Activated CD8-positive, alpha-beta T cell treated with anti-CD3 and anti-CD28 coated beads for 36 hours (primary cell): ENCODE results near the gene PPP1R13B. TPM values are rescaled to one million over a fixed set of nuclear protein-coding genes. Genes with fewer than 3 reads are reported as not detected.

ENCODE experiments used
- ATAC-seq: fragments of 200-7000 bp; cut with Tn5 transposase; one replicate; pipeline ENCODE4 v1.10.0; 2021; ENCODE audit warnings: mild to moderate bottlenecking, moderate library complexity
- CTCF ChIA-PET: fragments of 350-600 bp; sonication (Branson Sonifier 250); formaldehyde crosslinking; loops from one replicate; lab custom pipeline; 2021; ENCODE audit warnings: antibody characterized with exemption; lab: Charles Lee
- POLR2A ChIA-PET: fragments of 350-600 bp; sonication (Branson Sonifier 250); formaldehyde crosslinking; loops from one replicate; lab custom pipeline; 2021; ENCODE audit warnings: antibody characterized with exemption; lab: Charles Lee
- DNase-seq: peaks from one replicate; pipeline ENCODE4 v3.0.0-alpha.2; 2020
- H3K27ac Mint-ChIP-seq: one replicate; pipeline ENCODE4 v1.8.0; 2021; ENCODE audit warnings: mild to moderate bottlenecking, mixed read lengths
- H3K27me3 Mint-ChIP-seq: one replicate; pipeline ENCODE4 v1.8.0; 2021; ENCODE audit warnings: mixed read lengths
- H3K36me3 Mint-ChIP-seq: one replicate; pipeline ENCODE4 v1.8.0; 2021; ENCODE audit warnings: low read depth, mixed read lengths
- H3K4me1 Mint-ChIP-seq: one replicate; pipeline ENCODE4 v1.8.0; 2021; ENCODE audit warnings: low read depth, mixed read lengths
- H3K4me3 Mint-ChIP-seq: one replicate; pipeline ENCODE4 v1.8.0; 2021; ENCODE audit warnings: mild to moderate bottlenecking, moderate library complexity, mixed read lengths
- H3K9me3 Mint-ChIP-seq: one replicate; pipeline ENCODE4 v1.8.0; 2021; ENCODE audit warnings: mixed read lengths
- CTCF ChIP-seq: fragments of 200-600 bp; IDR thresholded peaks from one replicate; pipeline ENCODE4 v1.8.0; 2022; ENCODE audit warnings: antibody characterized with exemption, mild to moderate bottlenecking
- intact Hi-C: fragments of 100-400 bp; cut with micrococcal nuclease; formaldehyde crosslinking; loops from one replicate; pipeline ENCODE4 v1.10.0; 2022
- total RNA-seq, 2 experiments: library from RNA; stranded (reverse); gene quantifications; one replicate each; pipeline ENCODE4 v1.2.3, GENCODE V29; 2021

Gene PPP1R13B
- total RNA-seq, 2 experiments from 2014 or later = 11.9 to 14.5 TPM

GRCh38 chr14:103738701-103739451, 108.5 kb downstream of the PPP1R13B start:
- CTCF ChIA-PET = no interaction called here
- no peaks in the 10 kb centered on the region for H3K4me1 Mint-ChIP-seq
- no peaks in the 10 kb centered on the region for H3K27me3 Mint-ChIP-seq
- ATAC-seq (no peak), DNase-seq (no peak)
- no peak overlapping the region for H3K4me3 Mint-ChIP-seq
- no peaks in the 10 kb centered on the region for H3K36me3 Mint-ChIP-seq
- POLR2A ChIA-PET = interaction anchor here (1.0 kb wide), 1 partner anchor 160 kb away, joined by 3 read pairs; no protein-coding TSS in a partner anchor
- intact Hi-C loops = no loop called here
- no peaks in the 10 kb centered on the region for H3K9me3 Mint-ChIP-seq
- no peak overlapping the region for H3K27ac Mint-ChIP-seq
- TF ChIP-seq CTCF = no peak

- no peaks in the 10 kb centered on the region for H3K27me3 Mint-ChIP-seq
- no peaks in the 10 kb centered on the region for H3K9me3 Mint-ChIP-seq
- no peaks in the 10 kb centered on the region for H3K36me3 Mint-ChIP-seq
- intact Hi-C loops = no loop called here
- DNase-seq = no peak
- no peak for TF ChIP-seq CTCF
- ChIA-PET CTCF (no interaction called here), POLR2A (interaction anchor here (1.1 kb wide), 1 partner anchor 10 kb away, joined by 3 read pairs; no protein-coding TSS in a partner anchor)
- no peak overlapping the region for H3K4me3 Mint-ChIP-seq
- H3K27ac Mint-ChIP-seq = no peak overlapping the region
- no peaks in the 10 kb centered on the region for H3K4me1 Mint-ChIP-seq
- ATAC-seq = no peak
These were observed 109.2 kb downstream of the PPP1R13B start for GRCh38 chr14:103738166-103738565.

GRCh38 chr14:103737432-103738045, 109.8 kb downstream of the PPP1R13B start:
- H3K9me3 Mint-ChIP-seq = no peaks in the 10 kb centered on the region
- no peak for TF ChIP-seq CTCF
- intact Hi-C loops = no loop called here
- no peak overlapping the region for H3K4me3 Mint-ChIP-seq
- H3K27me3 Mint-ChIP-seq = no peaks in the 10 kb centered on the region
- CTCF ChIA-PET = no interaction called here
- H3K27ac Mint-ChIP-seq = no peak overlapping the region
- H3K4me1 Mint-ChIP-seq = no peaks in the 10 kb centered on the region
- no peak for DNase-seq
- no peak for ATAC-seq
- POLR2A ChIA-PET = interaction anchor here (1.1 to 1.5 kb wide), 2 partner anchors 11 to 22 kb away, joined by 3 to 4 read pairs; partner anchors contain the start of genes XRCC3 and ZFYVE21
- no peaks in the 10 kb centered on the region for H3K36me3 Mint-ChIP-seq

- intact Hi-C loops = no loop called here
- ChIA-PET POLR2A (interaction anchor here (1.4 to 1.5 kb wide), 2 partner anchors 18 to 21 kb away, joined by 4 to 8 read pairs; partner anchors contain the start of genes XRCC3 and ZFYVE21), CTCF (interaction anchor here (1.9 kb wide), 1 partner anchor 11 kb away, joined by 4 read pairs; no protein-coding TSS in a partner anchor)
- Mint-ChIP-seq H3K36me3 (no peaks in the 10 kb centered on the region), H3K27ac (no peak overlapping the region), H3K4me1 (no peaks in the 10 kb centered on the region), H3K27me3 (no peaks in the 10 kb centered on the region), H3K9me3 (no peaks in the 10 kb centered on the region), H3K4me3 (no peak overlapping the region)
- ATAC-seq (no peak), DNase-seq (no peak)
- TF ChIP-seq CTCF = no peak
These were observed 110.6 kb downstream of the PPP1R13B start for GRCh38 chr14:103736546-103737431.
